Gastrocnemius medialis (tissue), 4 donors: ENCODE data around the gene CD8B2. TPM values are rescaled to one million over a fixed set of nuclear protein-coding genes. Genes with fewer than 3 reads are reported as not detected.

Source experiments
- ATAC-seq, 2 donors: fragments of 150-250 bp; one replicate each; pipeline ENCODE4 v1.9.1; 2016
- DNase-seq, 2 donors: peaks; one replicate each; pipeline ENCODE4 v3.0.0-alpha.2; 2019
- H3K27ac ChIP-seq, 4 donors: fragments of 200-600 bp; sonication (generic); 1 replicate in 1 of 4; 2 replicates in 3 of 4; pipeline ENCODE4 v1.5.1; 2016 to 2018; ENCODE audit warnings: mild to moderate bottlenecking in 2 of 4, moderate library complexity in 1 of 4
- H3K27me3 ChIP-seq, 3 donors: fragments of 200-600 bp; sonication (generic) in 2 of 3; 1 replicate in 1 of 3; 2 replicates in 2 of 3; pipeline versions ENCODE4 v1.5.1 to v1.6.0; 2016 to 2019; ENCODE audit warnings: mild to moderate bottlenecking in 1 of 3, moderate library complexity in 1 of 3
- H3K36me3 ChIP-seq, 2 donors: fragments of 200-600 bp; sonication (generic) in 1 of 2; one replicate each; pipeline ENCODE4 v1.5.1; 2017 to 2018
- H3K4me1 ChIP-seq, 2 donors: fragments of 200-600 bp; sonication (generic) in 1 of 2; one replicate each; pipeline ENCODE4 v1.5.1; 2016 to 2017; ENCODE audit warnings: mild to moderate bottlenecking in 2 of 2
- H3K4me3 ChIP-seq, 4 donors: fragments of 200-600 bp; sonication (generic) in 3 of 4; 1 replicate in 1 of 4; 2 replicates in 3 of 4; pipeline ENCODE4 v1.5.1; 2016 to 2019; ENCODE audit warnings: mild to moderate bottlenecking in 2 of 4
- H3K9me3 ChIP-seq, 3 donors: fragments of 200-600 bp; sonication (generic) in 2 of 3; 1 replicate in 1 of 3; 2 replicates in 2 of 3; pipeline ENCODE4 v1.5.1; 2016 to 2019
- POLR2A ChIP-seq, 2 donors: fragments of 450-650 bp; IDR thresholded peaks; one replicate each; pipeline ENCODE4 v1.6.1; 2017; ENCODE audit warnings: antibody characterized with exemption in 2 of 2, mild to moderate bottlenecking in 2 of 2, moderate library complexity in 2 of 2
- in situ Hi-C, 4 donors: fragments of 200-750 bp; cut with MboI; loops; one replicate each; pipeline versions ENCODE4 v1.15.0 to v1.8.0; 2017; ENCODE audit warnings: low sequenced_read_pairs in 4 of 4
- intact Hi-C: fragments of 100-400 bp; cut with DNase I; formaldehyde crosslinking; loops from one replicate; pipeline ENCODE4 v1.15.1; 2023; ENCODE audit warnings: low total_unique reads
- total RNA-seq, 4 donors: library from RNA; depleted of rRNA; stranded (reverse); fragments of >200 nt; gene quantifications; one replicate each; pipeline versions ENCODE4 v1.1.0 to v1.2.3, GENCODE V29; 2016
- TF ChIP-seq, protein P1 (sequence below), 5 experiments: fragments of 450-650 bp in 3 of 5; fragments of 200-600 bp in 2 of 5; sonication (generic) in 2 of 5; IDR thresholded peaks in 4 of 5; conservative IDR thresholded peaks in 1 of 5; 1 replicate in 4 of 5; 2 replicates in 1 of 5; pipeline ENCODE4 v1.5.1; 2016 to 2019; ENCODE audit warnings: antibody characterized with exemption in 5 of 5, mild to moderate bottlenecking in 3 of 5, moderate library complexity in 3 of 5

Gene CD8B2
- total RNA-seq, 4 donors from 2014 or later: 0.07 TPM; not detected in 3

GRCh38 chr2:106540886-106541285, 53.7 kb downstream of the CD8B2 start:
- DNase-seq (no peak), ATAC-seq (no peak)
- Histone ChIP-seq H3K27me3 (peaks cover 0 to 3% (median 0%) of the 10 kb centered on the region in 3 donors), H3K27ac (no peak overlapping the region), H3K4me3 (no peak overlapping the region), H3K36me3 (no peaks in the 10 kb centered on the region), H3K4me1 (peaks cover 4% of the 10 kb centered on the region in 2 donors), H3K9me3 (no peaks in the 10 kb centered on the region)
- in situ Hi-C loops: loop anchor here (5.0 to 10.0 kb wide), 3 partner anchors 434 to 439 kb away; no protein-coding TSS in a partner anchor
- intact Hi-C loops: no loop called here
- TF ChIP-seq, protein P1, sequence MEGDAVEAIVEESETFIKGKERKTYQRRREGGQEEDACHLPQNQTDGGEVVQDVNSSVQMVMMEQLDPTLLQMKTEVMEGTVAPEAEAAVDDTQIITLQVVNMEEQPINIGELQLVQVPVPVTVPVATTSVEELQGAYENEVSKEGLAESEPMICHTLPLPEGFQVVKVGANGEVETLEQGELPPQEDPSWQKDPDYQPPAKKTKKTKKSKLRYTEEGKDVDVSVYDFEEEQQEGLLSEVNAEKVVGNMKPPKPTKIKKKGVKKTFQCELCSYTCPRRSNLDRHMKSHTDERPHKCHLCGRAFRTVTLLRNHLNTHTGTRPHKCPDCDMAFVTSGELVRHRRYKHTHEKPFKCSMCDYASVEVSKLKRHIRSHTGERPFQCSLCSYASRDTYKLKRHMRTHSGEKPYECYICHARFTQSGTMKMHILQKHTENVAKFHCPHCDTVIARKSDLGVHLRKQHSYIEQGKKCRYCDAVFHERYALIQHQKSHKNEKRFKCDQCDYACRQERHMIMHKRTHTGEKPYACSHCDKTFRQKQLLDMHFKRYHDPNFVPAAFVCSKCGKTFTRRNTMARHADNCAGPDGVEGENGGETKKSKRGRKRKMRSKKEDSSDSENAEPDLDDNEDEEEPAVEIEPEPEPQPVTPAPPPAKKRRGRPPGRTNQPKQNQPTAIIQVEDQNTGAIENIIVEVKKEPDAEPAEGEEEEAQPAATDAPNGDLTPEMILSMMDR (IDR thresholded peaks at IDR 0.05 in 4 of 5, conservative IDR thresholded peaks at IDR 0.05 in 1 of 5): no peak
- no peak for TF ChIP-seq POLR2A (IDR thresholded peaks at IDR 0.05)

GRCh38 chr2:106541333-106541732, 54.2 kb downstream of the CD8B2 start:
- intact Hi-C loops: no loop called here
- ATAC-seq (no peak), DNase-seq (no peak)
- no peak for TF ChIP-seq POLR2A (IDR thresholded peaks at IDR 0.05)
- TF ChIP-seq, protein P1 (IDR thresholded peaks at IDR 0.05 in 4 of 5, conservative IDR thresholded peaks at IDR 0.05 in 1 of 5): no peak
- no peak overlapping the region for H3K4me3 ChIP-seq
- H3K36me3 ChIP-seq: no peaks in the 10 kb centered on the region
- in situ Hi-C loops: loop anchor here (5.0 to 10.0 kb wide), 3 partner anchors 434 to 439 kb away; no protein-coding TSS in a partner anchor
- no peak overlapping the region for H3K27ac ChIP-seq
- peaks cover 4% of the 10 kb centered on the region in 2 donors for H3K4me1 ChIP-seq
- H3K27me3 ChIP-seq: peaks cover 0 to 3% (median 0%) of the 10 kb centered on the region in 3 donors
- H3K9me3 ChIP-seq: no peaks in the 10 kb centered on the region

- Histone ChIP-seq H3K9me3 (no peaks in the 10 kb centered on the region), H3K4me3 (peak overlapping the region in 3 of 4 donors; percentile 32 to 56 (median 46)), H3K27ac (no peak overlapping the region), H3K4me1 (peaks cover 4% of the 10 kb centered on the region in 2 donors), H3K27me3 (peaks cover 0 to 3% (median 0%) of the 10 kb centered on the region in 3 donors), H3K36me3 (no peaks in the 10 kb centered on the region)
- in situ Hi-C loops (loop anchor here (5.0 to 10.0 kb wide), 3 partner anchors 436 to 441 kb away; no protein-coding TSS in a partner anchor), intact Hi-C loops (loop anchor here (1.0 kb wide), 1 partner anchor 439 kb away; no protein-coding TSS in a partner anchor)
- TF ChIP-seq, protein P1 (IDR thresholded peaks at IDR 0.05 in 4 of 5, conservative IDR thresholded peaks at IDR 0.05 in 1 of 5): peak; percentile 72 to 93 (median 85)
- TF ChIP-seq POLR2A (IDR thresholded peaks at IDR 0.05): no peak
- peak; percentile 20 to 45 for DNase-seq
- peak; percentile 77 to 82 for ATAC-seq
Measured at GRCh38 chr2:106542746-106543359, 55.7 kb downstream of the CD8B2 start.

GRCh38 chr2:106545007-106545406, 57.8 kb downstream of the CD8B2 start:
- Histone ChIP-seq H3K27me3 (peaks cover 0 to 3% (median 0%) of the 10 kb centered on the region in 3 donors), H3K9me3 (no peaks in the 10 kb centered on the region), H3K4me1 (peaks cover 4% of the 10 kb centered on the region in 2 donors), H3K36me3 (no peaks in the 10 kb centered on the region), H3K27ac (no peak overlapping the region), H3K4me3 (no peak overlapping the region)
- TF ChIP-seq, protein P1 (IDR thresholded peaks at IDR 0.05 in 4 of 5, conservative IDR thresholded peaks at IDR 0.05 in 1 of 5): no peak
- no peak for TF ChIP-seq POLR2A (IDR thresholded peaks at IDR 0.05)
- intact Hi-C loops (no loop called here), in situ Hi-C loops (loop anchor here in 2 of 4 donors (10.0 kb wide), 1 partner anchor 440 kb away; no protein-coding TSS in a partner anchor)
- DNase-seq (no peak), ATAC-seq (no peak)
